T1000 (cell line): ENCODE results near the gene NPFF.

Experiments used
- DNase-seq: peaks from one replicate; lab custom pipeline; 2025; ENCODE audit warnings: mixed read lengths; lab: John Stamatoyannopoulos, UW

NPFF gene

DNA sequence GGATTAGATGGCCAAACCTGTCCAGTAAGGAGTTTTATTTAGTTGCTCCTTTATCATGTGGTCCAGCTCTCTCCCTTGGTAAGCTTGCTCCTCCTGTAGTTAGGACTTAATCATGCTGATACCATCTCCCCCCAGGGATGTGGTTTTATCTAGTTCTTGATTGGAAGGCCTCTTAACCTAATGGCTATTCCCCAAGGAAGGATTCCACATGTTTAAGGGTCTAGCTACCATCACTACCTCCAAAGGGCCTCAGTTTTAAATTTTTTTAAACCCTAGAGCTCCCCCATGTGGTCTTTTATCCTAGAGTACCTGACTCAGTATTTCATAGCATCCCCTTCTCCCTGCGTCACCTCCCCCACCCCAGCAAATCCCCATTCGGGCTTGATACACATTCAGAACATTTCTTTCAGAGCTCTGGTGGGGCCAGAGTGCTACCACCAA lies 30.5 kb downstream of the NPFF start:
- no peak for DNase-seq

DNA sequence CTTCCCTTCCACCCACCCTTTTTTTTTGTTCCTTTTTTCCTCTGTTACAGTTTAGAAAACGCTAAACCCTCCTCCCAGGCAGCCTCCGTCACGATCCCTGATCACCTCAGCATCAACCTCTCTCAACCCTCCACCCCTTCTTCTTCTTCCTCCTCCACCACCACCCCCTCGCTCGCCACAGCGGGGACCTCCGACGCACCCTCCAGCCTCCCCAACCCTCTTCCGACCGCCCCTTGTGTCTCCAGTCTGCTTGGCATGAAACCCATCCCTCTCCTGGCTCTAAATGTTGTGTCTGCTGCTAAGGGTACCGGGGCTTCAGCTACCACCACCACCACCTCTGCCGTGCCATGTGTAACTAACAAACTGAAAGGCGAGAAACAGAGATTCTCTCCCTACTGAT lies 32.5 kb downstream of the NPFF start:
- DNase-seq = no peak

- no peak for DNase-seq
Observed at GRCh38 chr12:53474077-53474476, 33.2 kb downstream of the NPFF start.

- no peak for DNase-seq
Observed at GRCh38 chr12:53472056-53472582, 35.2 kb downstream of the NPFF start.

DNA sequence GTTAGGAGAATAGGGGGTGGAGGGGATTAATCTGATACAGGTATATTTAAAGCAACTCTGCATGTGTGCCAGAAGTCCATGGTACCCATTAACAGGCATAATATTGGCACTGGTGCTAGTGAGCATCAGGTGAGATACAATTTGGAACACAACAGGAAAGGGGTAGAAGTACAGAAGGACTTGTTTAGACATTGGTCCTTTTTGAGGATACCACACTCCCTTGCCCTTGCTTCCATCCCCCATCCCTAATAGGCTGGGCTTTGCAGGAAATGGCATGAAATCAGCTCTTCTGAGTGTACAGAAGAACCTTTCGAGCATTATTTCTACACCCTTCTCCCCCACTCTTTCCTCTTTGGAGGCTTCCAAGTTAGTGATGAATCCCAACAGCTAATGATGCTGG lies 39.0 kb downstream of the NPFF start:
- DNase-seq = no peak

GRCh38 chr12:53467880-53468279 lies 39.4 kb downstream of the NPFF start:
- DNase-seq = no peak

GRCh38 chr12:53467082-53467481 lies 40.2 kb downstream of the NPFF start:
- no peak for DNase-seq

- DNase-seq = no peak
Observed at GRCh38 chr12:53466640-53467039, 40.6 kb downstream of the NPFF start.

- no peak for DNase-seq
Observed at GRCh38 chr12:53465679-53466078, 41.6 kb downstream of the NPFF start.

GRCh38 chr12:53464685-53465418 lies 42.4 kb downstream of the NPFF start:
- no peak for DNase-seq

GRCh38 chr12:53463802-53464560 lies 43.3 kb downstream of the NPFF start:
- DNase-seq = no peak

DNA sequence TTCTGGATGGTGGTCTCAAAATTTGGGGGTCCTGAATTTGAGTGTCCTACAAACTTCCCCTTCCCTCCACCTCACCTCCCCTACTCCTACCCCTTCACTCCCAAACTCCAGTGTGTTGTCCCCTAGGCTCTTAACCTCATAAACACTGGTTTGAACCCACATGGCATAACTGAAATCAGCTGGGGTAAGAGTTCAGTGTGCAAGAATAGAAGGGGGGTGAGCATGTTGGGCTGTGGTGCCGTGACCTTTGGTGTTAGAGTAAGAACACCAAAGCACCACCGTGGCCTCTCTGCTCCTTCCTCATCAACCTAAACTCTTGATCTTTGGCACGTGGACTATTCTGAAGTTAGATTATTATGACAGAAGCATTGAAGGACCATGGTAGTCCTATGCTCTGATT lies 44.3 kb downstream of the NPFF start:
- no peak for DNase-seq

DNA sequence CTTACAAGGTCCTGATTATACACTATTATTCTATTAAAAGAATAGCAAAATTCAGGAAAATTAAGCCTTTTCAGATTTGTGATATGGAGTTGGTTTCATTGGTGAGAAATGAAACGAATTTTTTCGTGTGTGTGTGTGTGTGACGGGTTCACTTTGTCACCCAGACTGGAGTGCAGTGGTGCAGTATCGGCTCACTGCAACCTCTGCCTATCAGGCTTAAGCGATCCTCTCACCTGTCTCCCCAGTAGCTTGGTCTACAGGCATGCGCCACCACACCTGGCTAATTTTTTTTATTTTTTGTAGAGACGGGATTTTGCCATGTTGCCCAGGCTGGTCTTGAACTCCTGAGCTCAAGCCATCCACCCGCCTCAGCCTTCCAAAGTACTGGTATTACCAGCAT lies 45.7 kb downstream of the NPFF start:
- no peak for DNase-seq

GRCh38 chr12:53461059-53461458 lies 46.2 kb downstream of the NPFF start:
- no peak for DNase-seq

DNA sequence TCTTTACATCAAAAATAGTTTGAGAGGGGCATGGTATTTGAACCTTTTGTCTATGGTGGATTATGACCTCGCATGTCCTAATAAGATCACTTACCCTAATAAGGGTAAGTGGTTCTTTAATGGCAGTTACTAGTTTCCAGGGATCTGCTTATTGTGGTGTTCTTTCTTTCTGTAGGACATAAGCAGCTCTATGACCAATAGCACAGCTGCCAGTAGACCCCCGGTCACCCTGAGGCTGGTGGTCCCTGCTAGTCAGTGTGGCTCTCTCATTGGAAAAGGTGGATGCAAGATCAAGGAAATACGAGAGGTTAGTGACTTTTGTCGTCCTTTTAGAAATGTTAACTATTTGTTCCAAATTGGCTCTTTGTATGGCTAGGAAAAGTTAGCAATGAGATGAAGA lies 48.2 kb downstream of the NPFF start:
- no peak for DNase-seq
